22Rv1 (cell line): Measurements from ENCODE around the gene TPST2.

Experiments
- CTCF ChIP-seq: fragments of 450-650 bp; IDR thresholded peaks from 2 replicates; pipeline ENCODE4 v1.5.1; 2017; ENCODE audit warnings: mild to moderate bottlenecking
- ZFX ChIP-seq: fragments of 450-650 bp; IDR thresholded peaks from 2 replicates; pipeline ENCODE4 v1.6.1; 2017; ENCODE audit warnings: antibody characterized with exemption, borderline replicate concordance

DNA sequence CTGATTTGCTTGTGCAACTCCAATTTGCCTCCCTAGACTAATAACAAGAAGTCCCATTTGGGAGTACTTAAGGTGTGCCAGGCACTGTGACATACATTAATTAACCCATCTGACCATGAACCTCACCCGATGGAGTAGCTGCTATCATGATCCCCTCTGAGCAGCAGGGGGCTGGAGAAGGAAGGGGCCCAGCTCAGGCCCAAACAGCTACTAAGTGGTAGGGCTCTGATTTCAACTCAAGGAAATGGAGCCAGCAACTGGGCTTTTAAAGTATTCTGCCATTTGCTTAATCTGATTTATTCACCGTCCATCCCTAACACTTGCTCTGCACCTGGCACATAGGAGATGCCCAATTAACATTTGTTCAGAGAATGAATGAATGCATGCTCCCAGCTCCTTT lies 26.7 kb upstream of the TPST2 start:
- TF ChIP-seq CTCF: no peak
- no peak for TF ChIP-seq ZFX
